ENCODE results near the gene SRP9.
"Not testable (repeated sequence)": the region's sequence is repeated elsewhere in the genome, so short reads cannot be mapped to it uniquely, and the experiment has no call there.

Gene SRP9

DNA sequence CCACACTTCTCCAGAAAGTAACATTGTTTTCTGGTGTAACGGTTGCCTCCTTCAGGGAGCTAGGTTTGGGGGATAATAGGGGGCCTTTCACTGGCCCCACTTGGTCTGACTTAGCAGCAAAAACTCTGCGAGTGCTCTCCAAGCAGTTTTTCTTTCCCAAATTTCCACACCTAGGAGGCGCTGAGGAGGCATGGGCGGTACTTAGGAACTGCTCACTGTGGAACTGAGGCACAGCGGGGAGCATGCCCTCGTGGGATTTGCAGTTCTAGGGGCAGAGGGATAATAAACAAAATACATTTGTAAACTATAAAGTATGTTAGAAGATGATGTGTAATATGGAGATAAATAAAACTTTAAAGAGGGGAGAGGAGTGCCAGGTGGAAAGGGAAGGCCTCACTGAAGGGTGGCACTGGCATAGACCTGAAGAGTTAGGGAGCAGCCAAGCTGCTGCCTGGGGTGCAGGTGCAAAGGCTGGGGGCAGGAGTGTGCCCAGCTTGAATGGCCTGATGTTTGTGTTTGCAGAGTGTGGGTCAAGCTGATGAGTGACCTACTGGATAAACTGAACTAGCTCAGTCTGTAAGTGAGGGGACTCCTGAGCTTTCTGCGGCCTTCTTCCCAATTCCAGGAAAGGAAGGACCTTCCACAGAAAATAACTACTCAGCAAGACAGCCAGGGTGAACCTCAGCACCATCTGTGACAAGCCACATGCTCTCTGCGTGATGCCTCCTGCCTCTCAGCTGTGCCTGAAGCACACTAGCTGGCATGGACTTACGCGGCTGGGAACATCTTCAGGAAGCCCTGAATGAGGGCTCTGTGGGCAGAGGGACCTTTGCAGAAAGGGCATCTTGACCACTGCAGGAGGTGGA is 34.2 kb downstream of the SRP9 start:
- H3K4me3 ChIP-seq (ENCODE audit: low read length) = no peak overlapping the region
- no peak for TF ChIP-seq ZNF274 (IDR thresholded peaks at IDR 0.05; ENCODE audit: low read depth, low read length)

DNA sequence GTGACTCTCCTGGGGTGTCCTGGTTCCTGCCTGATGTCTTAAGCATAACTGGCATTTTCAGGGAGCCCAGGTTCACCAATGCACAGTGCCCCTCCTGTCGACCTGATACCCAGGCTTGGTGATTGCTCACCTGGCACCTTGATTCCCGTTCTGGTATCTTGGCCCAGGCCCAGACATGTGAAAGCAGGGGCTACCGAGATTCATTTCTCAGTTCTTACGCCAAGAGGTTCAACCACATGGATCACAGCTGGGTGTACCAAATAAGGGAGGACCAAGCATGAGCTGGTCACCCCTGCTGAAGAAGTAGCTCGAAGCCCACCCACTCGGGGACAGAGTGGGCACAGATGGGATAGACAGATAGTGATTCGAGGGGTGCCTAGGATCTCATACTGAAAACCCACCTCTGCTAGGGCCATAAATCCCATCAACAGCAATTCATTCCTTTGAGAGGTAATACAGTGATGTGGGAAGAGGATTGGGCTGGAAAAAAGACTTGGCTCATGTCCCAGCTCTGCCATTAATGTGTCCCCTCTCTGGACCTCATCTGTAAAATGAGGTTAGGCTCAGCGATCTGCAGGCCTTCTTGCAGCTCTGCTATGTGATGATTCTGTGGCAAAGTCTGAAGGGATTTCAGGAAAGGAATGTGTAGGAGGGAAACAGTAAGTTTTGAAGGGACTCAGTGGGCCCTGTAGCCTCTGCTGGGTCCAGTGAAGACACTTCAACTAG is 35.0 kb downstream of the SRP9 start:
- H3K4me3 ChIP-seq (ENCODE audit: low read length) = no peak overlapping the region
- no peak for TF ChIP-seq ZNF274 (IDR thresholded peaks at IDR 0.05; ENCODE audit: low read depth, low read length)

DNA sequence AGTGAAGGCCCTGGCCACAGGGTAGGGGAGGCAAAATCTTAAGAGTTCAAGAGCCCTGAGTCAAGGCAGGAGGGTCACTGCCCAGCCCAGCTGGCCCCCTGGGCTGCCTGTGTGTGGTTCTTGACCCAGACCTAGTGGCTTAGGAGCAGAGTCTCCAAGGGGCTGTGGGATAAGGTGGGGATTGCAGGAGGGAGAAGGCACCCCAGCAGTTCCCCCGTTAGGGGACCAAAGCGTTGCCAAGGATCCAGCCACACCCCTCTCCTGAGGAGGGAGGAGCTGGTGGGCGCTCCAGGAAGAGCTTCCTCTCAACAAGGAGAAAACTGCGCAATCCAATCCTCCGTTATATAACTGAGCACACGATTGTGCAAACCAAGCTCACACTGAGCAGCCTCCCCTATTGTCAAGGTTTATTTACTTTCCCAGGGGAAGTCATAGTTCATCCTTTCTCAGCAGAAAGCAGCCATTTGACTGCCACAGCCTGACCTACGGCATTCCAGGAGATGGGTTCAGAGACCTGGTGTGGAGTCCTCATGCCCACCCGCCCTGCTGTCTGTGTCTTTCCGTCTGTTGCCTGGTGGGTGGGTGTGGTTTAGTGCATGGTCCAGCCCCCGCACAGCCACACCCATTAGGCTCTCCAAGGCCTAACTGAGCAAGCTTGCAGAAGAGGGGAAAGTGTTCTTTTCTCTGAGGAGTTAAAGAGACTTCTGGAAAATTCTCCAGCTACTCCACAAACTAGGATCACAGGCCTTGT is 35.8 kb downstream of the SRP9 start:
- H3K4me3 ChIP-seq (ENCODE audit: low read length) = no peak overlapping the region
- no peak for TF ChIP-seq ZNF274 (IDR thresholded peaks at IDR 0.05; ENCODE audit: low read depth, low read length)

DNA sequence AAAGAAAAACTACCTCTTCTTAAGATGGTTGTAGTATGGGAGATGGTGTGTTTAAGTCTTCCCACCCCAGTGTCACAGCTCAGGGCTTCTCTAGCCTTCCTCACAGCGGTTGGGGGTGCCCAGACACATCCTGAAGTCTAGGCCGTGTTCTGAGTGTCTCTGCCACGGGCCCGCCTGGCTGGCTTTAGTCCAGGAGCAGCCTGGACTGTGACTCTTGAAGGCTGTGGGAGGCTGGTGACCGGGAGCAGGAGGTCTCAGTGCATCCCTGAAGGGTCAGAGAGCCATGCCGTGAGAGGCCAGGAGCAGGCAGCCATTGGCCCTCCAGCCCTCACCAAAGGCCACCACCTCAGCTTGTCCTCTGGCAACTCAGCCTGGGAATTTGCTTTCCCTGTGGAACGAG is 36.8 kb downstream of the SRP9 start:
- TF ChIP-seq ZNF274 (IDR thresholded peaks at IDR 0.05; ENCODE audit: low read depth, low read length) = no peak

DNA sequence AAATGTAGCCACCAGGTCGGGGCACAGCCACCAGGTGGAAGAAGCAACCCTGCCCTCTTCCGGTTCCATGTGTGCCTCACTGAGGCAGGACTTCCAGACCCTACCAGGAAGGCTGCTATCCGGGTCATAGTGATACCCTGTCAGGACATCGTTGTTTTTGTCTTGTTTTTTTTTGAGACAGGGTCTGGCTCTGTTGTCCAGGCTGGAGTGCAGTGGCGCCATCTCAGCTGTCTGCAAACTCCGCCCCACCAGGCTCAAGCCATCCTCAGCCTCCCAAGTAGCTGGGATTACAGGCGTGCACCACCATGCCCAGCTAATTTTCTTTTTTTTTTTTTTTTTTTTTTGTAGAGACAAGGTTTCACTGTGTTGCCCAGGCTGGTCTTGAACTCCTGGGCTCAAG is 37.5 kb downstream of the SRP9 start:
- not testable (repeated sequence) for H3K4me3 ChIP-seq (ENCODE audit: low read length)

More for the DNA sequence above, 36.8 kb downstream of the SRP9 start:
- no peak overlapping the region for H3K4me3 ChIP-seq (ENCODE audit: low read length)

DNA sequence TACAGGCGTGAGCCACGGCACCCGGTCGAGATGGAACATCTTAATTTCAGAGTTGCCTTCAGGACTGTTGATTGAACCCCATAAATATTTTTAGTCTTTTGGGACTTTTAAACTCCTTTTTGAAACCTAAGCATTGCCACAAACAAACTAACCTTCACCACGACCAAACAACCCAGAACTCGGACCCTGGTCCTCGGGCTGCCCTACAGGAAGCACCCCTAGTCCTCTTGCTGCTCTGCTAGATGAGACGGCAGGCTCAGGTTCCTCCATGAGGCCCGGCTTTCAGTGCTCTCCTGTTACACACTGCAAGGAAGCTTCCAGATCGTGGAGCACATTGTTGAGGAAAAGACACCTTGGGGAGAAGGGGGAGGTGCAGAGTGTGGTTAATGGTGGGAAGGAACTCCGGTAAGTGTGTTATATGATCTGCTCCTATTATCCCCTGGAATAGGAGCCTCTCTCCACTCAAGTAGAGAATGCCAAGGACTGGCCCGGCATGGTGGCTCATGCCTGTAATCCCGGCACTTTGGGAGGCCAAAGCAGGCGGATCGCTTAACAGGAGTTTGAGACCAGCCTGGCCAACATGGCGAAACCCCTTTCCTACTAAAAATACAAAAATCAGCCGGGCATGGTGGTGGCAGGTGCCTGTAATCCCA is 38.0 kb downstream of the SRP9 start:
- H3K4me3 ChIP-seq (ENCODE audit: low read length) = no peak overlapping the region
- no peak for TF ChIP-seq ZNF274 (IDR thresholded peaks at IDR 0.05; ENCODE audit: low read depth, low read length)

DNA sequence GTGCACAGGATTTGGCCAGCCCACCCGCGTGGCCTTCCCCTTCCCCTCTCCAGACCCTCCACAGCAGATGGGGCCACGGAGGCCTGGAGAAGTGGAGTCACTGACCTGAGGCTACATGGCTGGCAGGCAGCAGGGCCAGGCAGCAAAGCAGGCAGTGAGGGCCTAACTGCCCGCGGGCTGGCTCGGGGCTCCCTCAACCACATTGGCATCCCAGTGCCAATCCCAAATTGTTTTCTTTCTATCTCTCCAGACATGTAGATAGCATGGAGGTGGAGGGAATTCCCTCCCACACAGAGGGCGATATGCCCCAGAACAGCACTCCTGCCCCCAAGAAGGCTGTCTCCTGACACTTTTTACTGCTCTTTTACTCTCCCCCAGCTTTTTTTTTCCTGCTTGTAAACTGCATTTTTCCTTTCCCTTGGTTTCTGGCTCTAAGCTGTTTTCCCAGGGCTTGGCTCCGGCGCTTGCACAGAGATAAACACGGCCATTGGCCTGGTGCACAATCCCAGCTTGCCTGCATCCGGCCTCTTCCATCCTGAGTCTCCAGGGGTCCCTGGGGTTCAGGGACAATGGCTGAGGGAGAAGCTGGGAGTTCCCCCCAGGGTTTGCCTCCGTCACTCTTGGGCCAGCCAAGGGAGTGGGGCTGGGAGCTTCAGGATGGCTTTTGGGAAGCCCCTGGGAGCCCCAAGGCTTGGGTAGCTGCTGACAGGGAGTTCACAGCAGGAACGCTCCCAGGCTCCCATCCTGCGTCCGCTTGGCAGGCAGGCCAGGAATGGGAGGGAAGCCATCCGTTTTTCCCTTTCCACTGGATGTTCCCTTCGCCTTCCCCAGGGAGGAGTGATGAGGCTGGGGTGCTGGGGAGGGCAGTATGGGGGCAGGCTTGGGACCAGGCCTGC is 39.3 kb downstream of the SRP9 start:
- H3K4me3 ChIP-seq (ENCODE audit: low read length) = no peak overlapping the region
- no peak for TF ChIP-seq ZNF274 (IDR thresholded peaks at IDR 0.05; ENCODE audit: low read depth, low read length)

DNA sequence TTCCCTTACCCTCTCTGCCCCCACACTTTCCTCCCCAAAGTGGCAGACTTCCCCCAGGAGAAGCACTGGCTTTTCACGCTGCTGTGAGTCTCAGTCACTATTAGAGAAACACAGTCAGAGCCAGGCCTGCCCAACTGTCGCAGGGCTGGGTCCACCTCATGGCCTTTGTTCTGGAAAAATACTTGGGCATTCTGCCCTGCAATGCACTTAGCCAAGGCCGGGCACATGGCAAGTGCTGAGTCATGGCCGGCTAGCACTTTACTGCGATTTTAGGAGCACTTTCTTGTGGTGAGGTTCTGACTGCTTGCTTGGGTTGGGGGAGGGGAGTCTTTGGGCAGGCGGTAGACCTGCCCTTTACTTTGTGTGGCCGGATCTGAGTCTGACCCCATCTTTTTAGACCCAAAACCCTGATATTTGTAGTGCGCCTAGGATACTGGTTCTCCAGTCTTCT is 40.0 kb downstream of the SRP9 start:
- H3K4me3 ChIP-seq (ENCODE audit: low read length) = no peak overlapping the region
- no peak for TF ChIP-seq ZNF274 (IDR thresholded peaks at IDR 0.05; ENCODE audit: low read depth, low read length)

DNA sequence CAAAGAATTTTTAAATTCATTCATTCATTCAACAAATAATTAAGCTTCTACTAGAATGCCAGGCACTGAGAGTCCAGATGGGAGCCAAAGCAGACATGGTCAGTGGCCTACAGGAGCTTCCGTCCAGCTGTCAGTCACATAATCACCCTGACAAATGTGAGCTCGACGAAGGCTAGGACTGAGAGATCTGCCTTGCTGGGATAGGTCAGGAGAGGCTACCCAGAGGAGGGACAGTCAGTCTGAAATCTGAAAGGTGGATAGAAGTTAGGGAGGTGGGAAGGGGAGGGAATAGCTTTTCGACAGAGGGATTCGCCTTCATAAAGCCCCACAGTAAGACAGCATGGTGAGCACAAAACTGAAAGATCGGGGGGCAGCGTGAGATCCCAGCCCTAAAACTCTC is 40.6 kb downstream of the SRP9 start:
- TF ChIP-seq ZNF274 (IDR thresholded peaks at IDR 0.05; ENCODE audit: low read depth, low read length) = no peak

DNA sequence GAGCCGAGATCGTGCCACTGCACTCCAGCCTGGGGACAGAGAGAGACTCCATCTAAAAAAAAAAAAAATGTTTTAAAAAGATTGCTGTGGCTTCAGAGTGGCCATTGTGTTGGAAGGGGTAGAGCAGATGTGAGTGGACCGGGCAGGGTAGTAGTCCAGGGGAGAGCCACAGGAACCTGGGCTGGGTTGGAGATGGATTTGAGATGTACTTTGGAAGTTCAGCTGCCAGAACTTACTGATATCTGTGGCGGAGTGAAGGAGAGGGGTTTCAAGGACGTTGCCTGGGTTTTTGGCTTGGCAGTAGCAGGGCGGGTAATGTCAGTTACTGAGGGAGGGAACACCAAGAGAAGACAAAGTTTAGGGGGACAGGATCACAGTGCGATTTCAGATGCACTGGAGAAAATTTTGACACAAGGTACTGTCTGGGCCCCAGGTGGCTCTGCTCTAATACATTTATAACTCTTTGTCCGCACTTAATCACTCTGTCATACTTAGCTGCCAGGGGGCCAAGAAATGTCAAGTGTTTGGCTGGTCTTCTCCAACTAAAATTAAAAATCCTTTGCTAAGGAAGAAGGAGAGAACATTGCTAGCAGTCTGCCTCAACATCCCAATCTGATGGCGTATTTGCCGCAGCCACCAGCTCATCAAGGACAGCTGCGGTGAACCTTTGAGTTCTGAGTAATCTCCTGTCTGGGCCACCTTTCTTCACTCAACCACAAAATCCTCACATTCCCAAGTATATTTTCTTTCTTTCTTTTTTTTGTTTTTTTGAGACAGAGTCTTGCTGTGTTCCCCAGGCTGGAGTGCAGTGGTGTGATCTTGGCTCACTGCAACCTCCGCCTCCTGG is 41.9 kb downstream of the SRP9 start:
- no peak overlapping the region for H3K4me3 ChIP-seq (ENCODE audit: low read length)
- no peak for TF ChIP-seq ZNF274 (IDR thresholded peaks at IDR 0.05; ENCODE audit: low read depth, low read length)

More for the DNA sequence above, 40.6 kb downstream of the SRP9 start:
- H3K4me3 ChIP-seq (ENCODE audit: low read length) = no peak overlapping the region

DNA sequence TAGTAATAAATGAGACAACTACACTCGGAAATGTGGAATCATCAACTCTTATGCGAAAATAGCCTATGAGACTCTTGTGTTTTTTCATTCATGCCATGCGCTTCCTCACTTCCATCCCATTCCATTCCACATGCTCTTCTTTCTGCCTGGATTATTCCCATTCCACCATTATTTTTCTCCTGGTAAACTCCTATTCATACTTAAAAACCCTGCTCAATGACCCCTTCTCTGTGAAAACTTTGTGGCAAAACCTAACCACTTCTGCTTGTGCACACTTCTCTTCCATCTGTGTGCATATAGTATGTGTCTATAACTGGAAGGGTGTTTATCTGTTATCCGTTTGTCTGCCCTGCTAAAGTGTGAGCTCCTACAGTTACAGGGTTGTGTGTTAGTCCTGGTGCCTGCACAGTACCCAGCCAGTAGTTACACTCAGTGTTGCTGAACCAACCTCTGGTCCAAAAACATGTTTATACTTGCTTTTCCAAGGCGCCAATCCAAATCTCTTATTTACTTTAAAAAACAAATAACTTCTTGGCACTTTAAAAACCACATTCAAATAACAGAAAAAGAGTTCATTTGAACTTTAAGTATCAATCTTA is 43.0 kb downstream of the SRP9 start:
- TF ChIP-seq ZNF274 (IDR thresholded peaks at IDR 0.05; ENCODE audit: low read depth, low read length) = no peak
- H3K4me3 ChIP-seq (ENCODE audit: low read length) = no peak overlapping the region
